ENCODE measurements around the gene DMD. TPM values are rescaled to one million over a fixed set of nuclear protein-coding genes. Genes with fewer than 3 reads are reported as not detected.

Gene DMD
- total RNA-seq, 3 donors from 2014 or later: 11.2 to 140 (median 12.6) TPM

GRCh38 chrX:31854716-31855115, 1356.6 kb downstream of the DMD start:
- Histone ChIP-seq H3K4me1 (ENCODE audit: low read depth) (no peaks in the 10 kb centered on the region), H3K9me3 (no peaks in the 10 kb centered on the region), H3K4me3 (no peak overlapping the region), H3K36me3 (ENCODE audit: low read depth) (no peaks in the 10 kb centered on the region)
- ATAC-seq: no peak
- TF ChIP-seq CTCF (IDR thresholded peaks at IDR 0.05): no peak
- DNase-seq: no peak
- intact Hi-C loops (cut with DNase I, micrococcal nuclease): no loop called here

- TF ChIP-seq CTCF (IDR thresholded peaks at IDR 0.05): no peak
- no peaks in the 10 kb centered on the region for H3K4me1 ChIP-seq (ENCODE audit: low read depth)
- no peaks in the 10 kb centered on the region for H3K36me3 ChIP-seq (ENCODE audit: low read depth)
- intact Hi-C loops (cut with DNase I, micrococcal nuclease): no loop called here
- H3K4me3 ChIP-seq: no peak overlapping the region
- H3K9me3 ChIP-seq: no peaks in the 10 kb centered on the region
- no peak for ATAC-seq
- DNase-seq: no peak
These were observed 1359.6 kb downstream of the DMD start for GRCh38 chrX:31851761-31852160.

GRCh38 chrX:31847773-31848172, 1363.6 kb downstream of the DMD start:
- DNase-seq (no peak), ATAC-seq (no peak)
- H3K4me3 ChIP-seq: no peak overlapping the region
- no peaks in the 10 kb centered on the region for H3K36me3 ChIP-seq (ENCODE audit: low read depth)
- TF ChIP-seq CTCF (IDR thresholded peaks at IDR 0.05): no peak
- intact Hi-C loops (cut with DNase I, micrococcal nuclease): no loop called here
- no peaks in the 10 kb centered on the region for H3K9me3 ChIP-seq
- no peaks in the 10 kb centered on the region for H3K4me1 ChIP-seq (ENCODE audit: low read depth)

GRCh38 chrX:31845003-31845402, 1366.3 kb downstream of the DMD start:
- ATAC-seq (no peak), DNase-seq (no peak)
- no peak for TF ChIP-seq CTCF (IDR thresholded peaks at IDR 0.05)
- Histone ChIP-seq H3K36me3 (ENCODE audit: low read depth) (no peaks in the 10 kb centered on the region), H3K9me3 (no peaks in the 10 kb centered on the region), H3K4me3 (no peak overlapping the region), H3K4me1 (ENCODE audit: low read depth) (no peaks in the 10 kb centered on the region)
- intact Hi-C loops (cut with DNase I, micrococcal nuclease): no loop called here

GRCh38 chrX:31838617-31839016, 1372.7 kb downstream of the DMD start:
- TF ChIP-seq CTCF (IDR thresholded peaks at IDR 0.05): no peak
- Histone ChIP-seq H3K4me3 (no peak overlapping the region), H3K36me3 (ENCODE audit: low read depth) (no peaks in the 10 kb centered on the region), H3K9me3 (no peaks in the 10 kb centered on the region), H3K4me1 (ENCODE audit: low read depth) (no peaks in the 10 kb centered on the region)
- DNase-seq: no peak
- intact Hi-C loops (cut with DNase I, micrococcal nuclease): no loop called here
- ATAC-seq: no peak

- TF ChIP-seq CTCF (IDR thresholded peaks at IDR 0.05): no peak
- H3K9me3 ChIP-seq: no peaks in the 10 kb centered on the region
- no peaks in the 10 kb centered on the region for H3K4me1 ChIP-seq (ENCODE audit: low read depth)
- H3K4me3 ChIP-seq: no peak overlapping the region
- intact Hi-C loops (cut with DNase I, micrococcal nuclease): no loop called here
- ATAC-seq (no peak), DNase-seq (no peak)
- no peaks in the 10 kb centered on the region for H3K36me3 ChIP-seq (ENCODE audit: low read depth)
These were observed 1373.8 kb downstream of the DMD start for GRCh38 chrX:31837445-31838049.
